Heart left ventricle (tissue), 13 donors: ENCODE results near the gene DDX3X.

Experiments used
- CTCF ChIP-seq, 12 donors: fragments of 200-600 bp; sonication (generic) in 4 of 12; IDR thresholded peaks; one replicate each; pipeline versions ENCODE4 v1.5.0 to v1.8.0; 2018 to 2022; ENCODE audit warnings: antibody characterized with exemption in 12 of 12, mild to moderate bottlenecking in 5 of 12
- POLR2A ChIP-seq, 2 donors: fragments of 450-650 bp; IDR thresholded peaks; one replicate each; pipeline ENCODE4 v1.6.1; 2017; ENCODE audit warnings: antibody characterized with exemption in 2 of 2, mild to moderate bottlenecking in 2 of 2, moderate library complexity in 2 of 2
- donor health status: ischemic (EF 13 %, LVEDD 7.1; RV severe dilation, severe dysfunction).
- donor health status: DM: no; HTN: yes; CAD: no.
- donor health status: DM: no; HTN: no; CAD: no.
- donor health status: ischemic (EF 25% LVEDD 6.9; RV normal size, moderate dysfunction).
- donor health status: ischemic (EF 25% LVEDD 5.7; RV mildly dilated, moderate dysfunction).
- donor health status: ischemic (EF 35%, LVEDD 5.7; RV mildly dilated, moderate dysfunction).
- donor health status: nonischemic (EF 11% LVEDD 7.7; RV severe dilation, severe dysfunction).
- donor health status: DM: yes; HTN: yes; CAD: no.
- donor health status: PGD.
- donor health status: ischemic (EF 29% LVEDD 5.4; RV normal size, mild dysfunction).
- donor health status: nonischemic (EF 23%, LVEDD 6.1; RV moderate dilation, normal function).

DNA sequence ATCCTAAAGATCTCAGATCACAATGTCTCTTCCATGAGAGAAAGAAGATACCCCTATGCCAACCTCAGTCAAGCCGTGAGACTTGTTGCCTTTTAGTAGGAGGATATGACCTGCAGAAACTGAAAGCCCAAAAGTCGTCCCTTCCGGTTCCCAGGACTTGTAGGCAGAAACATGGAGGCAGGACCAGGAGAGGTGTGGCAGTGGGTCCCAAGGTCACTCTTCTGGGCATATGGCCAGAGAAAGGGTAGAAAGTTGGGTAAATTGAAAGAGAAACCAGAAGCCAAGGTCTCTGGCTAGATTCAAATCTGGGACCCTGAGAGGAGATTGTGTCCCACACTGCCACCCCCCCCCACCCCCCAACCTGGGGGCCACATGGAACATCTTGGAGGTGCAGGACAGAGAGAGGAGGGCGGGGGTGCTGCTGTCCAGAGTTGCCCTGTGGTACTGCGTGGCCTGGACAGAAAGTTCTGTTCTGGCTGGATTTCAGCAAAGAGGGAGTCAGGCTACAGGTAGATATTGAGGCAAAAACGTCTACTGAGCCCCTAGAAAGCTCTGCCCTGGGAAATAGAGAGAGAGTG is 55.4 kb downstream of the DDX3X start:
- TF ChIP-seq CTCF (IDR thresholded peaks at IDR 0.05), result no peak
- TF ChIP-seq POLR2A (IDR thresholded peaks at IDR 0.05), result no peak
